GM19099 (cell line): ENCODE measurements around the gene POT1.

Experiments
- POLR2A ChIP-seq: IDR thresholded peaks from 3 replicates; pipeline ENCODE4 v1.6.1; 2011; ENCODE audit warnings: low read depth; ENCODE audit not compliant: insufficient read length; ENCODE audit errors: extremely low read depth

POT1 gene

GRCh38 chr7:124924906-124925305 is 4.7 kb downstream of the POT1 start:
- TF ChIP-seq POLR2A: no peak

- no peak for TF ChIP-seq POLR2A
These were observed 7.4 kb downstream of the POT1 start for GRCh38 chr7:124922200-124922599.

GRCh38 chr7:124919841-124920240 is 9.8 kb downstream of the POT1 start:
- no peak for TF ChIP-seq POLR2A

GRCh38 chr7:124918662-124919061 is 11.0 kb downstream of the POT1 start:
- TF ChIP-seq POLR2A: no peak

GRCh38 chr7:124915242-124915641 is 14.4 kb downstream of the POT1 start:
- no peak for TF ChIP-seq POLR2A

- TF ChIP-seq POLR2A: no peak
These were observed 15.3 kb downstream of the POT1 start for GRCh38 chr7:124914298-124914697.

GRCh38 chr7:124912972-124913371 is 16.7 kb downstream of the POT1 start:
- TF ChIP-seq POLR2A: no peak

- TF ChIP-seq POLR2A: no peak
These were observed 19.8 kb downstream of the POT1 start for GRCh38 chr7:124909808-124910207.

- no peak for TF ChIP-seq POLR2A
These were observed 21.4 kb downstream of the POT1 start for GRCh38 chr7:124908259-124908658.

- no peak for TF ChIP-seq POLR2A
These were observed 22.1 kb downstream of the POT1 start for GRCh38 chr7:124907490-124907889.

GRCh38 chr7:124898531-124898930 is 31.1 kb downstream of the POT1 start:
- TF ChIP-seq POLR2A: no peak

- no peak for TF ChIP-seq POLR2A
These were observed 33.6 kb downstream of the POT1 start for GRCh38 chr7:124896001-124896400.

GRCh38 chr7:124893140-124893827 is 36.3 kb downstream of the POT1 start:
- TF ChIP-seq POLR2A: no peak

GRCh38 chr7:124887247-124887646 is 42.4 kb downstream of the POT1 start:
- TF ChIP-seq POLR2A: no peak

GRCh38 chr7:124881981-124882380 is 47.6 kb downstream of the POT1 start:
- TF ChIP-seq POLR2A: no peak

GRCh38 chr7:124879771-124880170 is 49.9 kb downstream of the POT1 start:
- TF ChIP-seq POLR2A: no peak

GRCh38 chr7:124879103-124879502 is 50.5 kb downstream of the POT1 start:
- TF ChIP-seq POLR2A: no peak
